CD4-positive, alpha-beta T cell treated with Interleukin-15 for 1 hour (primary cell): ENCODE measurements around the gene CAST.
A peak's percentile ranks its signal among the peaks of the same experiment; 100 is the strongest.
"Not testable (repeated sequence)": the region's sequence is repeated elsewhere in the genome, so short reads cannot be mapped to it uniquely, and the experiment has no call there.

Experiments used
- DNase-seq: peaks from one replicate; pipeline ENCODE4 v3.0.0-alpha.2; 2020

Gene CAST

GRCh38 chr5:96661855-96662724 is at the start of gene CAST:
CAST (plus strand) TSS chr5:96662376; CDS start chr5:96662423, 47 bp downstream.
- DNase-seq: peak; percentile 86

GRCh38 chr5:96614110-96614691 is 48.0 kb upstream of the CAST start:
- no peak for DNase-seq

DNA sequence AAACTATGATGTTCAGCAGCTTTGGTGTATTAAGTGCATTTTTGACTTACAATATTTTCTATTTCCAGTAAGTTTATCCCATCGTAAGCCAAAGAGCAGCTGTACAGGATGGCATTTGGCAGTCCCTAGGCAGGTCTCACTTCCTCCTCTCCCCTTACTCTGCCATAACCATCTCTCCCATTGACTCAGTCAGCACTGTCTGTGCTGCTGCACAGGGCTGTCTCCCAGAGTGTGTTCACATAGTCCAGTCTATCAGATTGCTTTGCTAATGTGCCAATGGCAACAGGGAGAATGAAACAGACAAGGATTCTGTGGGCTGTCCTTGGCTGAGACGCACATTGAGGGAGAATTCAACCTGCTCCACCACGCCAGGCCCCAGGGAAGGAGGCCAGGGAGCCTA is 47.0 kb upstream of the CAST start:
- no peak for DNase-seq

DNA sequence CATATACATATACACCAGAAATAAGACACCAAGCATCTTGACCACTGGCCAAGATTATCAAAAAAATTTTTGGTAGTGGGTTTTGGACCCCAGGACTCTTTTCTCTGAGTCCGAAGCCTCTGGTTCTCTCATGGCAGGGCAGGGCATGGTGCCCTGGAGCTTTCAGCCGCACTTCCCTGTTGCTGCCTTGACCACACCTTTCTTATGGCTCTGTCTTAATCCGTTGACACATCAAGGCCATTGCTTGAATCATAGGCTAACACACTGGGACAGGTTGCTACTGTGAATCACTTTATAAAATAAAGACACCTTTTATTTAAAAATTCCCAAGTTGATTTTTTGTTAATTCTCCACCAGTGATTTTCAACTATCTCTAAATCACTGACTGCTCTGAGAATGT is 45.4 kb upstream of the CAST start:
- no peak for DNase-seq

DNA sequence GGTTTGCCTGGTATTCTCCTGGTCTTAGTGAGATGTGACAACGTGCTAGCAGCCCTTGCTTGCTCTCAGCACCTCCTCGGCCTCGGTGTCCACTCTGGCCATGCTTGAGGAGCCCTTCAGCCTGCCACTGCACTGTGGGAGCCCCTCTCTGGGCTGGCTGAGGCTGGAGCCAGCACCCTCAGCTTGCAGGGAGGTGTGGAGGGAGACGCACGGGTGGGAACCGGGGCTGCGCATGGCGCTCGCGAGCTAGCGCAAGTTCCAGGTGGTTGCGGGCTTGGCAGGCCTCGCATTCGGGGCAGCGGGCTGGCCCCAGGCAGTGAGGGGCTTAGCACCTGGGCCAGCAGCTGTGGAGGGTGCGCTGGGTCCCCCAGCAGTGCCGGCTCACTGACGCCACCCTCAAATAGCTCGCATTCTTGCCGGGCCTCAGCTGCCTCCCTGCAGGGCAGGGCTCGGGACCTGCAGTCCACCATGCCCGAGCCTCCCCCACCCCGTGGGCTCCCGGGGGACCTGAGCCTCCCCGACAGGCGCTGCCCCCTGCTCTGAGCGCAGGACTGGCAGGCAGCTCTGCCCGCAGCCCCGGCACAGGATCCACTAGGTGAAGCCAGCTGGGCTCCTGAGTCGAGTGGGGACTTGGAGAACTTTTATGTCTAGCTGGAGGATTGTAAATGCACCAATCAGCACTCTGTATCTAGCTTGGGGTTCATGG is 43.7 kb upstream of the CAST start:
- not testable (repeated sequence) for DNase-seq

- DNase-seq: no peak
Observed at GRCh38 chr5:96619946-96620345, 42.2 kb upstream of the CAST start.

DNA sequence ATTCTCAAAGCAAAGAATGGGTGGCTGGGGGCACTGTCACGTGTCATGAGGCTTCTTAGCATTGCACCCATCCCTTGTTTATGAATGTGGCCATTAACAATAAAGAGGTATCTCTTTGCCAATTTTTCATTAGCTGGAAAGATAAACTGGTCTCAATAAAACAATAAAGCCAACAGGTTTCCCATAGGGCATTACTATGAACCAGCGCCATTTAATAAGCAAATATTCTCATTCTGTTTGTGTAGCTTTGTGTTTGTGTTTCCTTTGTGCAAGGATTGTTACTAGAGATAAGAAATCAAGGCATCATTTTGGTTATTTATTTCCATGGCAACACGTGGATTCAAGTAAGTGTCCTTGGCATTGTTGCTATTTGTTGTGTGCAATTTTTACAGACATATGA is 37.6 kb upstream of the CAST start:
- DNase-seq: no peak

DNA sequence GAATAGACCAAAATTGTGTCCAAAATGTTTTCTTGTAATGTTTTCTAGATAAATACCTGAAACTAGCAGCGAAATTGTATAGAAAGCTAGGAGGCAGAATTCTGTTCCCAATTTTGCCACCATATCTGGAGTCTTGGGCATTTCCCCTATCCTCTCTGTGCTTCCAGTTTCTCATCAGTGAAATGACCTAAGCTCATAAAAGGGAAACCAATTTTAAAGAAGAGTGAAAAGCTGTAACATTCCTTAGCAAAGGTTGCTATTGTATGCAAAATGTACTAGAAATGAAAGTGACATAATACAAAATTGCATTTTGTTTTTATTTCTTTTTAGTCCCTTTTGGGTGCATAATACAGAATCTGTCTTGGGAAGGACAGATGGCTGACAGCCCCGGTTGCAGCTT is 36.8 kb upstream of the CAST start:
- DNase-seq: no peak

DNA sequence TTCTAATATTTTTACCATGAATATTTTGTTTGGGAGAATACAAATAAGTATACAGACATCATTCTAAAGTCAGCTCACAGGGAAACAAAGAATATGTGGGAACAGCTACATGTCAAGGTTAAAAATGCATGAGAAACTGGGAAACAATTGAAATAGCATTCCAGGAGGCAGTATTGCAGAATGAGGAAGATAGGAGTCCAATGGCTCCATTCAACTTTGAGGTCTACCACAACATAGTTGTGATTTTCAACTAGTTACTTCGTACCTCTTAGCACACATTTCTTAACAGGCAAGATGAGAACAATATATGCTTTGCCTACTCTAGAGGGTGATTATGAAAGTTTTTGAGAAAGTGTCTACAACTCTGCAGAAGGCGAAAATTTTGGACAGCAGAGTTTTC is 35.2 kb upstream of the CAST start:
- DNase-seq: no peak

DNA sequence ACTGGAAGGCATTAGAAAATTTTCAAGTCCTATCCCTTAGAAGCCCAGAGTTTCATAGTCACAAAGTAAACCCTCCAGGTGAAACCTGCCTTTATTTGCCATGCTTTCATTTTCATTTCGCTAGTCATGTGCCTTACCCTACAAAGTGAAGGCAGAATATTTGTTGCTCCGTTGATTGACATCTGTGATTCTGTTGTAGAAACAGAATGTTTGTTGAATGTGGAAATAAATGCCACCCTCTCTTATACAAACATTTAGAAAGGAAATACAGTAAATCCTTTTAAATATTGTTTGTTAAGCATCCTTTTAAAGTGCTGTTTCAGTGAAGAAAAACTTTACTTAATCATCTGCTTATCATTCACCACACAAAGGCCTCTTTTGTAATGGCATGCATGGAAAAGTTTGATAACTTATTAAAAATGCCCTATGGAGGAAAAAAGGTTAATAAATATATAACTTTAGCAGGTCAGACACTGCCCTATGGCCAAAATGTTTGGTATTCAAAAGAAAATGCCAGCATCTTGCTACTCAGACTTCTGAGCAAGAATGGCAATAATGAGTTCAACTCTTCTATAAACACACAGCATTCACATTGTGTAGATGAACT is 34.3 kb upstream of the CAST start:
- no peak for DNase-seq

DNA sequence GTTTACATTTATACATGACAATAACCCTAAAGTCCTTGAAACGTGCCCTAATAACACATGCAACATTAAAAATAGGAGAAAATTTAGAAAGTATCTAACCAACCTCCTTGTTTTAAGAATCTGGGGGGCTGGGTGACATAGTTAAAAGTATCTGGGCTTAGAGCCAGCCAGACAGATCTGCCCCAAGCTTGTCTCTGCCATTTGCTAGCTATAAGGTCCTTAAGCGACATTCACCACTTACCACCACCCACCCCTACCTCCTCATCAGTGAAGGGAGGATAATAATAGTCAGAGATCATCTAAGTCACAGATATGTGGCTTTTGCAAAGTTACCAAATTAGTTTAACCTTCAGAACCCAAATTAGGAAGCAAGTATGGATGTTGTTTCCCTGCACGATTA is 33.8 kb upstream of the CAST start:
- DNase-seq: no peak

GRCh38 chr5:96629774-96630173 is 32.4 kb upstream of the CAST start:
- DNase-seq: no peak

- no peak for DNase-seq
Observed at GRCh38 chr5:96633820-96634219, 28.4 kb upstream of the CAST start.

DNA sequence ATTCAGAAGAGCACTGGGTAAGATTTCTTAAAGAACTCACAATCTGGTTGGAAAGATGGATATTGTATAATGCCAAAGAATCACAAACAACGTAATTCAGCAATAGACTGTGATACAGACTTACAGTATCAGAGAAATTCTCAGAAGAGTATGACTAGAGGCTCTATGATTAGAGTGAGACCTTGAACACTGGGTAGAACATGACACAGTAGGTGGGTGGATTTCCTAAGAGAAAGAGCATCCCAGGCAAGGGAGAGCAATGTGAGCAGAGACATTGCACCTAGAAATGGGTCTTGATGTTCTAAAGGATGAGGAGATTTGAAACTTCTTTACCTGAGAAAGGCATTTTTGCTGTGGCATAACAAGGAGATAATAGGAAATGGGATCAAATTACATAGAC is 27.3 kb upstream of the CAST start:
- DNase-seq: no peak

DNA sequence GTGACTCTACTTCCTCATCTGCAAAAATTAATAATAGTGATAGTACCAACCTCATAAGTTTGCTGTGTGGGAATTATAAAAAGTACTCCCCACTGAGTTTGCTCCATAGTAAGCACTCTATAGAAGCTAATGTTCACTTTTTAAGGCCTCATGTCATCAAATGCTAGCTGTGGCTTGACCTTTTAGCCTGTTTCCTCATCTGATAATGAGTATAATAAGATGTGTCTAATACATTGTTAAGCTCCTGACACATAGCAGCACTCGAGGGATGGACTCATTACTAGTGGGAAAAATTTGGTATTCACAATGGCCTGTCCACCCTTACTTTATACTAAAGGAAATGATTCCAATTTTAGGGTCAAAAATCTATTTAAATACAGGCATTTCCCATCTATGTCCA is 26.1 kb upstream of the CAST start:
- no peak for DNase-seq

DNA sequence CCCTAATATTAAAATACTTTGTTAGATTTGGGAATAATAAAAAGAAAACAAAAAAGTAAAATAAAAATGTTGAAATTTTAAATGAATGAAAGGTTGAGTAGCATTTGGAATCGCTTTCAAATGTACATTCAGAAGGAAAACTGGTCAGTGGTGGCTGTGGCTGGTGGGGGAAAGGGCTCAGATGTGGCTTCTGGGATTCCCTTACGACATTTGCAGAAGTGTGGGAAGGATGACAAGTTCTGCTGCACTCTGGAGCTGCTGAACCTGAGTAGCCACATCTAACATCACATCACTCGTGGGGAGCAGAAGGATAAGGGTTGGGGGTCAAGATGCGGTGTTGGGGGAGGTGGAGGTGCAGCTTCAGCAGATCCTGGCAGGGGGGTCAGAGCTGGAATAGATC is 25.6 kb upstream of the CAST start:
- DNase-seq: no peak

- DNase-seq: no peak
Observed at GRCh38 chr5:96637196-96637595, 25.0 kb upstream of the CAST start.

GRCh38 chr5:96638561-96638960 is 23.6 kb upstream of the CAST start:
- DNase-seq: no peak

DNA sequence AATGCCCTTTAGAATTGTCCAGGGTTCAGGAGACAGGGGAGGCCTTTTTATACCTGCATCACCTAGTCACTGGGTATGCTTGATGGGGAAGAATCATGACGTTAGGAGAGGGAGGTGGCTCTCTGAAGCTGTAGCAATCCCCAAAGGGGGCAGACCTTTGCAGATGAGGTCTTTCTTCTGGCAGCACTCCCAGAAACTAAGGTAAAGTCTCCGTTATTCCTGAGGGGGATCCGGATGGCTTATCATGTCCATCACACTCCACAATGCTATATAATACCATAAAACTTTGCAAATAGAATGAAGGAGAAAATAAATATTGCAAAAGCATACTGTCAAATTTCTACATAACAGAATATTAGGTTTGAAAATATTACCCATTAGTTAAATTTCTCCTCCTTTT is 21.5 kb upstream of the CAST start:
- no peak for DNase-seq

DNA sequence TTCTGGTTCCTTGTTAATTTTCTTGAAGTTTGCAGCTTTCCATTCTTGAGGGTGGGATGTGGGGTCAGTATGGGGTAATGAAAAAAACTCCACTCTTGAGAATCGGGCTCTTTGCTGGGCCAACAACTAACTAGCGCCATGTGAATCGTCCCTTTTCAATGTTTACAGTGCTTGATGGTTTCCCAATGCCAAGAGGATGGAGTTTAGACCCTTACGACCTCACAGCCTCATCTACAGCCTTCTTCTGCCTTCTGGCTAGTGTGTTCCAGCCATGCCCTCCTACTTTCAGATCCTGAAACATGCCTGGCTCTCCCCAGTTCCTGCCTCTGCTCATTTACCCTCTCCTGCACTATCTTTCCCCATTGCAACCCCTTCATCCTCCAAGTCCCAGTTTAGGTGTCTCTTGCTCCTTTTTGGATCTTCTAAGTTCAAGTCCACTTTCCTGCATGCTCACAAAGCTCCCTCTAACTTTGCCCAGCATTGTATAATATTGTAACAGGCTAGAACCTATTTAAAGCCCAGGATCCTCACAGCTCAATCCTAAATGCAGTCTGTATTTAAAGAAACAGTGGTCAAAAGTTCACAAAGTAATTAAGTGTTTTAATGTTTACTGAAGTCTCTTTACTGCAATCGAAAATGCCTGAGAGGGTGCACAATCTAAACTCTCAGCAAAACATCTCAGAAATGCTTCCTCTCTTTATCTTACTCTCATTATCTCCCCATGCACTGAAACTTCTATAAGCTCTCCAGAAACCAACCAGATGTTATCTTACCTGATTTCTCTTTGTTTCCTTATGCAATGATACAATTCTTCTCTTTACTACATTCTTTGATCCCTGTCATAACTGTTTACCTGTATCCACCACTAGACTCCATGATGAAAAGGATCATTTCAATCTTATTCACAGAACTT is 20.6 kb upstream of the CAST start:
- DNase-seq: no peak

- DNase-seq: no peak
Observed at GRCh38 chr5:96642281-96642640, 19.9 kb upstream of the CAST start.

GRCh38 chr5:96645091-96645490 is 17.1 kb upstream of the CAST start:
- no peak for DNase-seq

GRCh38 chr5:96648023-96648422 is 14.2 kb upstream of the CAST start:
- DNase-seq: no peak
